Activated T-helper 9 cell treated with anti-CD3 and anti-CD28 coated beads, Interleukin-2, amount 50 U/mL, for 16 hours (primary cell): Measurements from ENCODE around the gene VPS36.
"Not testable (repeated sequence)": the region's sequence is repeated elsewhere in the genome, so short reads cannot be mapped to it uniquely, and the experiment has no call there.

Experiments
- DNase-seq: peaks from one replicate; pipeline ENCODE4 v3.0.0-alpha.2; 2020; ENCODE audit warnings: low read depth

Gene VPS36

GRCh38 chr13:52432456-52432855 is 18.0 kb downstream of the VPS36 start:
- no peak for DNase-seq

GRCh38 chr13:52428295-52428694 is 22.1 kb downstream of the VPS36 start:
- DNase-seq = no peak

GRCh38 chr13:52421216-52421615 is 29.2 kb downstream of the VPS36 start:
- DNase-seq = no peak

GRCh38 chr13:52419080-52419479 is 31.4 kb downstream of the VPS36 start:
- DNase-seq = no peak

- DNase-seq = no peak
Measured at GRCh38 chr13:52414963-52415362, 35.5 kb downstream of the VPS36 start.

- DNase-seq = no peak
Measured at GRCh38 chr13:52414051-52414450, 36.4 kb downstream of the VPS36 start.

GRCh38 chr13:52412128-52412527 is 38.3 kb downstream of the VPS36 start:
- DNase-seq = no peak

GRCh38 chr13:52411629-52412028 is 38.8 kb downstream of the VPS36 start:
- no peak for DNase-seq

GRCh38 chr13:52408071-52408658 is 42.3 kb downstream of the VPS36 start:
- DNase-seq = not testable (repeated sequence)

GRCh38 chr13:52407436-52407835 is 43.0 kb downstream of the VPS36 start:
- not testable (repeated sequence) for DNase-seq

- no peak for DNase-seq
Measured at GRCh38 chr13:52406629-52407028, 43.8 kb downstream of the VPS36 start.

GRCh38 chr13:52405767-52406494 is 44.5 kb downstream of the VPS36 start, which contains the start of gene THSD1:
Gene THSD1 (minus strand): TSS chr13:52406172. CDS start chr13:52402600, 3,572 bp downstream.
- peak; percentile 0 for DNase-seq

GRCh38 chr13:52405369-52405766 is 45.1 kb downstream of the VPS36 start:
- DNase-seq = no peak

GRCh38 chr13:52399708-52400107 is 50.7 kb downstream of the VPS36 start:
- DNase-seq = no peak

GRCh38 chr13:52399046-52399445 is 51.4 kb downstream of the VPS36 start:
- DNase-seq = no peak

- no peak for DNase-seq
Measured at GRCh38 chr13:52395704-52396103, 54.7 kb downstream of the VPS36 start.

- no peak for DNase-seq
Measured at GRCh38 chr13:52394586-52394985, 55.8 kb downstream of the VPS36 start.

GRCh38 chr13:52393572-52394357 is 56.7 kb downstream of the VPS36 start:
- no peak for DNase-seq

- DNase-seq = no peak
Measured at GRCh38 chr13:52387721-52388120, 62.7 kb downstream of the VPS36 start.

GRCh38 chr13:52385870-52386269 is 64.6 kb downstream of the VPS36 start:
- no peak for DNase-seq

GRCh38 chr13:52383366-52383765 is 67.1 kb downstream of the VPS36 start:
- DNase-seq = no peak

GRCh38 chr13:52378312-52378711 is 72.1 kb downstream of the VPS36 start:
- DNase-seq = no peak

GRCh38 chr13:52377898-52378297 is 72.5 kb downstream of the VPS36 start:
- no peak for DNase-seq
